Right ventricle myocardium inferior (tissue), 1 donor: ENCODE results near the gene FAM118A. TPM values are rescaled to one million over a fixed set of nuclear protein-coding genes. Genes with fewer than 3 reads are reported as not detected.
A peak's percentile ranks its signal among the peaks of the same experiment; 100 is the strongest.
"Not testable (repeated sequence)": the region's sequence is repeated elsewhere in the genome, so short reads cannot be mapped to it uniquely, and the experiment has no call there.

Experiments
- ATAC-seq: fragments of 200-7000 bp; cut with Tn5 transposase; one replicate; pipeline ENCODE4 v1.9.1; 2020; ENCODE audit warnings: mild to moderate bottlenecking, moderate library complexity
- DNase-seq: peaks from one replicate; pipeline ENCODE4 v3.0.0; 2021; ENCODE audit errors: missing footprints
- intact Hi-C: fragments of 100-400 bp; cut with DNase I; formaldehyde crosslinking; loops from one replicate; pipeline ENCODE4 v1.11.0; 2022
- long read RNA-seq: library from polyadenylated mRNA; unstranded; transcript quantifications from one replicate; pipeline ENCODE4 v2.0.0, GENCODE V29; 2021
- total RNA-seq: library from RNA; stranded (reverse); fragmentation: NEBNext Ultra II Directional; extraction: Animal tissue kit (Norgen Biotek cat#: 25700); gene quantifications from one replicate; pipeline ENCODE4 v1.2.1, GENCODE V29; 2021
- donor health status: DM: no; HTN: yes; CAD: no; lungs with severe emphysema.

The FAM118A gene
- 18.7 TPM for total RNA-seq
- long read RNA-seq, partial matches to known transcripts, result 1 of 13 reads
- long read RNA-seq, other reads (novel, unspliced or antisense), result 12 of 13 reads

DNA sequence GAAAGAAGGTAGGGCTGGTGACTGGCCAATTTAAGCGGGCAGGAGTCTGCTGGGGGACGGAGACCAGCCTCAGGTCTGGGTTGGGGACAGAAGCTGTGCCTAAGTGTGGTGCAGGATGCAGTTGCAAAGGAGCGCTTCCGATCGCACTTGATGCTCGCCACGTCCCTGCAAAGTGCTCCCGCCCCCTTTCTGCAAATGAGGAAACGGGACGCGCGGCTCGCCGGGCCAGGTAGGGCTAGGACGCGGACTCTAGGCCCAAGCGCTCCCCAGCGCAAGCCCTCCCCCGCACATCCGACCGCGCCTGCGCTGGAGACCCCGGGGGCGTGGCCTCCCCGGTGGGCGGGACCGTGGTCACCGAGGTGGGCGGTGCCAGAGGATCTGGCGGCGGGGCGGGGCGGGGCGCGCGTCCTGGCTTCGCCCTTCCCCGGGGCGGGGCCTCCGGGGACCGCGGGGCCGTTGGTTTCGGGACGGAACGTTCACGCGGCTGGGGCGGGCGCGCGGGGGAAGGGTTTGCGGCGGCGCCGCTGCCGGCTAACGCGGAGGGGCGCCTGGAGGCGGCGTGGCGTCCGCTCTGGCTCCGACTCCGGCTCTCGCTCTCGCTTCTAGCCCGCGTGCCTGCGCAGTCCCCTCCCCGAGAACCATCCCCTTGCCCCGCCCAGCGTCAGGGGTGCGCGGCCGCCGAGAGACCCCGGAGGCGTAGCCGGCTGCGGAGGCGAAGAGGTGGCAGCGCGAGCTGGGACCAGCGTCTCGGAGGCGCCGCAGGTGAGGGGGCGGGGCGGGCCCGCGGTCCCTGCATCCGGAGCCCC is at the start of gene FAM118A:
Gene FAM118A (plus strand): TSS at position 513 of the 806 bp plus-strand sequence. CDS start 12,446 bp downstream, outside the sequence.
- peak; percentile 96 for DNase-seq
- intact Hi-C loops, result loop anchor here (1.0 to 10.0 kb wide), 2 partner anchors 40 to 145 kb away; partner anchors contain the start of gene NUP50
- peak; percentile 95 for ATAC-seq

DNA sequence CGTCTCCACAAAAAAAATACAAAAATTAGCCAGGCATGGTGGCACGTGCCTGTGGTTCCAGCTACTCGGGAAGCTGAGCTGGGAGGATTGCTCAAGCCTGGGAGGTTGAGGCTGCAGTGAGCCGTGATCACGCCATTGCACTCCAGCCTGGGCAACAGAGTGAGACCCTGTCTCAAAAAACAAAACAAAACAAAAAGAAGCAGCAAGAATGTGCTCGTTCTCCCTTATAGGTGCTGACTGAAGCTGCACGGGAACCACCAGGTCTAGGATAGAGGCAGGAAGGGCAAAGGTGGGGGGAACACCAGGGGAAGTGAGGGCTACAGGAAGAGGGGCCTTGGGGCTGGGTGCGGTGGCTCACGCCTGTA is 49.4 kb upstream of the FAM118A start:
- not testable (repeated sequence) for DNase-seq
- intact Hi-C loops, result loop anchor here (5.0 kb wide), 1 partner anchor 98 kb away; the partner anchor contains the start of gene NUP50

DNA sequence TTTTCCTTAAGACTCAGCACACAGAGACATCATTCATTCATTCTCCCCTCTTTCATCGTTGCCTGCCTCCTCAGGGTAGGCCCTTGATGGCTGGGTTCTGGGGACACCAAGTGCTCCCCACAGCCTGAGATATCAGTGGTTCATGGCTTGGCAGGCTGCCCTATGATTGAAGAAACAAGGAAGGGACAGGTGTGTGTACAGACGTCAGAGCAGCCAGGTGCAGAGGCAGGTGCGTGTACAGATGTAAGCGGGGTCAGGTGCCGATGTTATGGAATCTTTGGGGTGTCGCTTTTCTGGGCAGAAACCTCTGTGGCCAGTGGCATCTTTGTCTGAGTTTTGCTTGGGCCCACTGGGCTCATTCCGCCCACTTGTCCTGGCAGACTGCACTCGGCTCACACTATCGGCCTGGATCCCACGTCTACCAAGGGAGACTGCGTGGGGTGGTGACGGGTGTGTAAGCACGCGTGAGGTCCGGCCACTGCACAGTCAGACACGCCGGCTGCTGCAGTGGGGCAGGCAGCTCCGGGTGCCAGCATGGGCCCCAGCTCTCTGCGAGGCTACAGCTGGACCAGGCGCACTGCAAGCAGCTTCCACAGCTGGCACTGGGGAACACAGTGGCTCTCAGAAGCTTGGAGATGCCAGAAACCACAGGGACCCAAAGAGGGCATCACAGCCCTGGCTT is 48.2 kb upstream of the FAM118A start:
- DNase-seq (no peak), ATAC-seq (no peak)
- intact Hi-C loops, result loop anchor here (5.0 kb wide), 1 partner anchor 99 kb away; the partner anchor contains the start of gene NUP50

More for the DNA sequence above, 49.4 kb upstream of the FAM118A start:
- ATAC-seq, result not testable (repeated sequence)

DNA sequence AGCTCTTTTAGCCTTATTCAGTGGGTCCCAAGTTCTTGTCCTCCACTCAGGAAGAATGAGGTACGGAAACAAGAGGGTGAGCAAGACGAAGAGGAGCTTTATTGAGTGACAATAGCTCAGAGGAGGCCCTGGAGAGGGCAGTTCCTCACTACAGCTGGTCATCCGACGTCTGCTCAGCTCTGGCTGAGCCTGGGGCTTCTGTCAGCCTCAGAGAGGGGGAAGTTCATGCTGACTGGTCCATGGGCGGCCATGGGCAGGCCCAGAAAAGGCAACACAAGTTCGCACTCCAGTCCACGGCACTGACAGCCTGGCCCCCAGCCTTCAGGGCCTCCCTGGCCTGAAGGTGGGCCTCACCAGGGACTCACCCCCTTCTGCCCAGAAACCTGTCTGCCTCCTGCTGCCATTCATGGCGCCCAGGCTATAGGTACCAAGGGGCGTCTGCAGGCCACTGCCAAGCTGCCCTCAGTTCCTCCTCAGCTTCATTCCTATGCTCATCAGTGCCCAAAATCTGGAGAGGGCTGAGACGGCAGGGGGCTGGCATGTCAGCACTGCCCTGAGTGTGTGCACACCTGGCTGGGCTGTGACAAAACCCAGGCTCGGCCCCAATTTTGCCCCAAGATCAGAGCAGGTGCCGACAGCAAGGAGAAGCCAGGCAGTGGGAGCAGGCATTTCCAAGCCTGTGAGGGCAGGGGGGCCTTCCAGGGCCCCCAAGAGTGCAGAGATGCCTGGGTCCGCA is 47.4 kb upstream of the FAM118A start:
- intact Hi-C loops, result loop anchor here (5.0 kb wide), 1 partner anchor 100 kb away; the partner anchor contains the start of gene NUP50
- DNase-seq, result no peak
- no peak for ATAC-seq

- DNase-seq, result no peak
- no peak for ATAC-seq
- intact Hi-C loops, result loop anchor here (5.0 kb wide), 1 partner anchor 101 kb away; the partner anchor contains the start of gene NUP50
Observed at GRCh38 chr22:45262931-45263462, 46.7 kb upstream of the FAM118A start.

GRCh38 chr22:45263463-45264269 is 46.1 kb upstream of the FAM118A start:
- intact Hi-C loops, result loop anchor here (5.0 kb wide), 1 partner anchor 101 kb away; the partner anchor contains the start of gene NUP50
- ATAC-seq (peak; percentile 94), DNase-seq (peak; percentile 86)

DNA sequence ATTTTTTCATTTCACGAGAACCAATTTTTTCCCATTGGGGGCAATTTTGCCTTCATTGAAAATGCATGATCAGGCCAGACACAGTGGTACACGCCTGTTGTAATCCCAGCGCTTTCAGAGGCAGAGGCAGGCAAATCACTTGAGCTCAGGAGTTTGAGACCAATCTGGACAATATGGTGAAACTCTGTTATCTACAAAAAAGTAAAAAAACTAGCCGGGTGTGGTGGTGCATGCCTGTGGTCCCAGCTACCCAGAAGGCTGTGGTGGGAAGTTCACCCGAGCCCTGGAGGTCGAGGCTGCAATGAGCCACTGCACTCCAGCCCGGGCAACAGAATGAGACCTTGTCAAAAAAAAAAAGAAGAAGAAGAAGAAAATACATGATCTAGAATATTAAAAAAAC is 44.2 kb upstream of the FAM118A start:
- ATAC-seq (no peak), DNase-seq (no peak)
- intact Hi-C loops, result no loop called here

DNA sequence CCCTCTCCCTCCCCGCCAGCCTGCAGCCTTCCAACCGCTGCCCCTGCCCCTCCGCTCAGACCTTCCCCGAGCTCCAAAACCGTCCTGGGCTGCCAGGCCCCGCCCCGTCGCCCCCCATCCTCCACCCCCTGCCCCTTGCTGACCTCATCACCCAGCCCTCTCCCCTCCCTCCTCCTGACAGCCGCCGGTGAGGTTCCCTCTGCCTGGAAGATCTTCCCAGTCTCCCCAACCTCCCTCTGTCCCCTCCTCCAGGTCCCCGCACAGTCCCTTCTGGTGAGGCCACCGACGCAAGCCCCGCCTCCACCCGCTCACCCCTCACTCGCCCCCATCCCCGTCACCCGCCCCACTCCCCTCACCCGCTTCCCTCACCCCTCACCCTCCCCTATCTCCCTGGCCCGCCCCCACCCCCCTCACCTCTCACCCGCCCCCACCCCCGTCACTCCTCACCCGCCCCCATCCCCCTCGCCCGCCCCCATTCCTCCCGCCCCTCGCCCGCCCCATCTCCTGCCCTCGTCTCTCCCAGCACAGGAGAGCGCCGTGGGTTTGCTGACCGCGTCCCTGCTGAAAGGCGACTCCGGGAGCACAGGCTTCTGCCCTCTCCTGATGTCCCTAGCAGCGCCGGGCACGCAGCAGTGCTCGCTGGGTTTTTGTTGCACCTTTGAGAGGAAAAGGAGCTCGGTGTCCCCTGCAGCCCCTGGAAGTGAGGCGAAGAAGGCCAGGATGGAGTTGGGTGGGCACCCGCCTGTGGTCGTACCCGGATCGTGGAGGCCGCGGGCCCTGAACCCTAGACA is 41.4 kb upstream of the FAM118A start:
- intact Hi-C loops, result loop anchor here (2.0 kb wide), 1 partner anchor 284 kb away; no protein-coding TSS in a partner anchor
- DNase-seq (peak; percentile 76), ATAC-seq (no peak)

GRCh38 chr22:45268958-45269844 is 40.5 kb upstream of the FAM118A start:
- intact Hi-C loops, result loop anchor here (1.0 to 2.0 kb wide), 3 partner anchors 40 to 284 kb away; partner anchors contain the start of gene FAM118A

GRCh38 chr22:45270095-45271020 is 39.4 kb upstream of the FAM118A start:
- intact Hi-C loops, result no loop called here
- ATAC-seq (no peak), DNase-seq (no peak)

More at GRCh38 chr22:45268958-45269844, 40.5 kb upstream of the FAM118A start:
- peak; percentile 80 for ATAC-seq
- DNase-seq, result peak; percentile 96

- intact Hi-C loops, result no loop called here
- ATAC-seq (peak; percentile 82), DNase-seq (peak; percentile 80)
Observed at GRCh38 chr22:45271667-45272201, 38.0 kb upstream of the FAM118A start.

DNA sequence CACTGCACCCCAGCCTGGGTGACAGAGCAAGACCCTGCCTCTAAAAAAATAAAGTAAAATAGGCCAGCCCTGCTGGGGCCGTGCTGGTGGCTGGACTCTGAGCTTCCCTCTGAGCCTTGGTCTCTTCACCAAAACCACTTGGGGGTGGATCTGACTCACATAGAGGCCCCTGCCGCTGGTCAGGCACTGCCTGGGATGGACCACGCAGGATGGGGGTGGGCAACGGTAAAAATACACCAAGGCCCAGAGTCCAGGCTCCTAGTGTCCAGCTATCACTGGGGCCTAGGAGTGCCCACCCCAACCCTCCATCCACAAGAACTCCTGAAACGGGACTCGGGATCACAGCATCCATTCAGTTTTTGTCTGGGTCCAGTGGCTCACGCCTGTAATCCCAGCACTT is 37.2 kb upstream of the FAM118A start:
- intact Hi-C loops, result no loop called here
- ATAC-seq (no peak), DNase-seq (no peak)

DNA sequence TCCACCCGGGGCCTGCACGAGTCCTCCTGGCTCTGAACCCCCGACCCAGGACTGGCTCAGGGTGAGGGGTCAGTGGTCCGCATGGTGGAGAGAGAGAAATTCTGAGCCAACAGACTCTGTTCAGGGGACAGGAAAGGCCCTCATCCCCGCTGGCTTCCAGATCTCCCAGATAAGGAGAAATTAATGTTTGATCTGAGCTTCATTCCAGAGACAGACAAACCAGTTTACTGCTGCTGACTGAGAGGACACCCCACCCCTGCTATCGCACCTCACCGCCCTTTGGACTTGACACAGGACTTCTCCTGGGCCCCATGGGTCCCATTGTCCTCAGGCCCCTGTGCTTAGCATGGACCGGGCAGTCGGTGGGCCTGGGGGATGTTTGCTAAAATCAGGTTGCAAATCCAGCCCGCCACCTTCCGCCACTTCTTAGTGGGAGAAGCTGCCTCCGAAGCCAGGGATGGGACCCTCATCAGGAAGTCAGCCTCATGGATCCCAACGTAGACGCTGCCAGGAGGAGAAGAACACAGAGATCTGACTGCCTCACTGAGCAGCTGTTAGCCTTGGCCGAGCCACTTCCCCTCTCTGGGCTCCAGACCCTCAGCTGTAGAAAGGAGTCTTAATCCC is 36.2 kb upstream of the FAM118A start:
- no peak for DNase-seq
- intact Hi-C loops, result no loop called here
- ATAC-seq, result no peak

- ATAC-seq (no peak), DNase-seq (no peak)
- intact Hi-C loops, result no loop called here
Observed at GRCh38 chr22:45276507-45277105, 33.1 kb upstream of the FAM118A start.
